Measurements from ENCODE around the gene ERMP1.

ERMP1 gene

DNA sequence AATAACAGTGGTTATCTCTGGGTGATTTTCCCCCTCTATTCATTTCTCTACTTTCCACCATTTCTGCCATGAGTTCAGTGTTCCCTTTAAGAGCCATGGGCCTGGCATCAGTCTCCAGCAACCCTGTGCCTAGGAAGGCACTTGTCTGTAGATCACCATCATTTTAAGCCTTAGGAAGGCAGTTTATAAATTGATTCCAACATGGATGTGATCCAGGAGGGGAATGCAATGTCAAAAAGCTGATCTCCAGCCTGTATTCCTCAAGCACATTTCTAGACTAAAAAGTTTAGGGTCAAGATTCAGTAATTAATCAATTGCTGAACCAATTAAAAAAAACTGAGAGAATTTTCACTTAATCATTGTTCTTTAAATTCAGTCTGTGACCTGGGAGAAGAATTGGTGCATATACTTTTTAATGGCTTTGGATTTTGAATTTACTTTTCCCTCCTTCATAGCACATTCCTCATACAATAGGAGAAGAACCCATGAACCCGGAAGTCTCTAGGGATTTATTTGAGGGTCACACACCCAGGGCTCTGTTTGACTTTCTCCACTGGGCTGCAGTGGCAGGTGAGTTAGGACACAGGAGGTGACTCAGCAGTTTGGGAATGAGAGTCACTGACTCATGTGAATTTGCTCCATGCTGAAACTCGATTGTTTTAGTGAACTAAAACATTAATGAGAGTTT, 6.1 kb upstream of the ERMP1 start:
- no peak overlapping the region for H2BK15ac ChIP-seq (replicated peaks; ENCODE audit: low read depth)
- peak; percentile 81 for DNase-seq
- peak overlapping the region; percentile 91 for H2BK120ac ChIP-seq (ENCODE audit: low read depth, low read length)
- H3K36me3 ChIP-seq (ENCODE audit: control insufficient read depth, insufficient read depth, low read length): no peaks in the 10 kb centered on the region
- peak overlapping the region; percentile 62 for H3K18ac ChIP-seq (ENCODE audit: low read length)
- H3K4me2 ChIP-seq (ENCODE audit: low read length): no peak overlapping the region
- H3K9ac ChIP-seq (ENCODE audit: low read length): no peak overlapping the region
- WGBS (ENCODE audit: extremely low coverage, insufficient coverage, low lambda C conversion rate): no CpG with 5 or more reads among the region's 2 CpGs
- H3K56ac ChIP-seq (ENCODE audit: low read length): peak overlapping the region; percentile 59
- H2AK5ac ChIP-seq (ENCODE audit: low read length): no peak overlapping the region
- H4K8ac ChIP-seq (ENCODE audit: low read depth, low read length): no peak overlapping the region
- no peak overlapping the region for H4K5ac ChIP-seq (ENCODE audit: low read length)
- H2BK5ac ChIP-seq (ENCODE audit: low read length): peak overlapping the region; percentile 80
- H3K79me1 ChIP-seq (ENCODE audit: low read length): no peaks in the 10 kb centered on the region
- no peaks in the 10 kb centered on the region for H3K27me3 ChIP-seq (ENCODE audit: insufficient read depth, low read length, poor library complexity)
- H3K79me2 ChIP-seq (ENCODE audit: control insufficient read depth, insufficient read depth, low read length): no peaks in the 10 kb centered on the region
- H3K4me3 ChIP-seq (ENCODE audit: low read length): no peak overlapping the region
- no peaks in the 10 kb centered on the region for H3K4me1 ChIP-seq (ENCODE audit: control insufficient read depth, low read depth, low read length)
- no peak overlapping the region for H3K27ac ChIP-seq (ENCODE audit: low read depth, low read length)
- H3K23ac ChIP-seq (ENCODE audit: low read length): no peak overlapping the region
- H3K4ac ChIP-seq (ENCODE audit: low read depth, low read length): no peak overlapping the region

DNA sequence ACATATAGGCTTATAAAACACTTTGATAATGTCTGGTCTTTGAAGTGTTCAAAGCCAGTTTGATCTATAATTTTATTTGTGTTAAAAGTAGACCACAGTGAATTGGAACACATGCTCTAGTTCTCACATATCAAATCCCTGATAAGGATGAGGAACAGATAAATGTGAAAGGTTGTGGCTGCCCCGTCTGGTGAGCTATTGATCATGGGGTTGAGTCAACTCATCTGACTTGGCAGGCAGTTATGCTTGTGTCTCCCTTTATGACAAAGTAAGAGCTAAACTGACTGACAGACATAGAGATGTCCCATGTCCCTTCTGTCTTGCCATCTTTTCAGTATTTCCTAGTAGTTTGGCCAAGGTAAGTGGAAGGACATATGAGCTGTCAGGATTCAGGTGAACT, 2.9 kb upstream of the ERMP1 start:
- H3K79me1 ChIP-seq (ENCODE audit: low read length): no peaks in the 10 kb centered on the region
- H2AK5ac ChIP-seq (ENCODE audit: low read length): no peak overlapping the region
- H3K18ac ChIP-seq (ENCODE audit: low read length): no peak overlapping the region
- H3K36me3 ChIP-seq (ENCODE audit: control insufficient read depth, insufficient read depth, low read length): no peaks in the 10 kb centered on the region
- no peak for DNase-seq
- H3K9ac ChIP-seq (ENCODE audit: low read length): no peak overlapping the region
- no peak overlapping the region for H2BK120ac ChIP-seq (ENCODE audit: low read depth, low read length)
- no peaks in the 10 kb centered on the region for H3K79me2 ChIP-seq (ENCODE audit: control insufficient read depth, insufficient read depth, low read length)
- no peaks in the 10 kb centered on the region for H3K27me3 ChIP-seq (ENCODE audit: insufficient read depth, low read length, poor library complexity)
- H3K56ac ChIP-seq (ENCODE audit: low read length): no peak overlapping the region
- H4K8ac ChIP-seq (ENCODE audit: low read depth, low read length): no peak overlapping the region
- H2BK15ac ChIP-seq (replicated peaks; ENCODE audit: low read depth): no peak overlapping the region
- H3K4ac ChIP-seq (ENCODE audit: low read depth, low read length): no peak overlapping the region
- no peak overlapping the region for H2BK5ac ChIP-seq (ENCODE audit: low read length)
- no peak overlapping the region for H3K27ac ChIP-seq (ENCODE audit: low read depth, low read length)
- no peak overlapping the region for H3K23ac ChIP-seq (ENCODE audit: low read length)
- no peak overlapping the region for H3K4me2 ChIP-seq (ENCODE audit: low read length)
- WGBS (ENCODE audit: extremely low coverage, insufficient coverage, low lambda C conversion rate): no CpG with 5 or more reads among the region's 1 CpG
- peaks cover 2% of the 10 kb centered on the region for H3K4me1 ChIP-seq (ENCODE audit: control insufficient read depth, low read depth, low read length)
- H4K5ac ChIP-seq (ENCODE audit: low read length): no peak overlapping the region
- no peak overlapping the region for H3K4me3 ChIP-seq (ENCODE audit: low read length)

DNA sequence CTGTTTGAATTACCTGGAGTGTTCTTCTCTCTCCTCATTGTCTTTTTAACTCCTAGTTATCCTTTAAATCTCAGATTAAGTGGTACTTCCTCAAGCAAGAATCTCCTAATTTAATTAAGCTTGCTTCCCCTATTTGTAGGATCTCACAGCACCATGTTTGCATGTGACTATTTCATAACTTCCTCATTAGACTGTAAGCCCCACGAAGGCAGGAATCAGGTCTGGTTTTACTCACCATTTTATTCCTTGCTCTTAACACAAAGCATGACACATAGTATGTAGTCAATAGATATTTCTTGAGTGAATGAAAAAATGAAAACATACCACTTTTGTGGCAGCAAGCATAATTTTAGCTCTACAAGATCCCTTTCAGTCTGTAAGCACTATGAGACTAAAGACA, 1.3 kb upstream of the ERMP1 start:
- no peak overlapping the region for H3K9ac ChIP-seq (ENCODE audit: low read length)
- no peak overlapping the region for H2BK5ac ChIP-seq (ENCODE audit: low read length)
- H2BK120ac ChIP-seq (ENCODE audit: low read depth, low read length): no peak overlapping the region
- H3K4me2 ChIP-seq (ENCODE audit: low read length): no peak overlapping the region
- H2AK5ac ChIP-seq (ENCODE audit: low read length): no peak overlapping the region
- H3K56ac ChIP-seq (ENCODE audit: low read length): no peak overlapping the region
- WGBS (ENCODE audit: extremely low coverage, insufficient coverage, low lambda C conversion rate): no CpG with 5 or more reads among the region's 1 CpG
- no peak overlapping the region for H3K27ac ChIP-seq (ENCODE audit: low read depth, low read length)
- no peaks in the 10 kb centered on the region for H3K27me3 ChIP-seq (ENCODE audit: insufficient read depth, low read length, poor library complexity)
- no peak for DNase-seq
- no peak overlapping the region for H3K23ac ChIP-seq (ENCODE audit: low read length)
- no peaks in the 10 kb centered on the region for H3K36me3 ChIP-seq (ENCODE audit: control insufficient read depth, insufficient read depth, low read length)
- no peak overlapping the region for H3K4me3 ChIP-seq (ENCODE audit: low read length)
- no peaks in the 10 kb centered on the region for H3K79me2 ChIP-seq (ENCODE audit: control insufficient read depth, insufficient read depth, low read length)
- no peak overlapping the region for H2BK15ac ChIP-seq (replicated peaks; ENCODE audit: low read depth)
- no peak overlapping the region for H3K4ac ChIP-seq (ENCODE audit: low read depth, low read length)
- H3K4me1 ChIP-seq (ENCODE audit: control insufficient read depth, low read depth, low read length): peaks cover 2% of the 10 kb centered on the region
- H3K18ac ChIP-seq (ENCODE audit: low read length): no peak overlapping the region
- H4K8ac ChIP-seq (ENCODE audit: low read depth, low read length): no peak overlapping the region
- no peak overlapping the region for H4K5ac ChIP-seq (ENCODE audit: low read length)
- no peaks in the 10 kb centered on the region for H3K79me1 ChIP-seq (ENCODE audit: low read length)

DNA sequence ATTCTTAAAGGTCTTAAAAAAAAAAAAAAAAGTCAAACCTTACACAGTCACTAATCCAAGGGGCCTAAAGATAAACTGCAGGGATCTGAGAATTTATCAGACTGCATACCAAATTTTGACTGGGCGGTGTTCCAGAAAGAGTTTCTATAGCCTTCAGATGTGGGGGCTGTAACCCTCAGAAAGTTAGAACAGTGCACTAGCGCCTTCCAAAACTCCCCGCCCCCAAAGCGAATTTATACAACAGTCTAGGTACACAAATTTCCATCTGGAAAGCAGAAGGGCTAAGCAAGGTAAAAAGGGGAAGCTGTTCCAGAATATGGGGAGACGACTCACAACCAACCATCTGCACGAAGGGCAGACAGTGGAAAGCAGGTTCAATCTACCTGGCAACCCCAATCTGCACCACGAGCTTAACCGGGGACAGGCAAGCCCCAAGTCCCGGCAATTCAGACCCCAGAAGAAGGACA, 813 bp downstream of the ERMP1 start:
- Histone ChIP-seq H3K9ac (ENCODE audit: low read length) (peak overlapping the region; percentile 83), H4K5ac (ENCODE audit: low read length) (no peak overlapping the region), H3K18ac (ENCODE audit: low read length) (no peak overlapping the region), H2BK120ac (ENCODE audit: low read depth, low read length) (no peak overlapping the region), H3K4me3 (ENCODE audit: low read length) (peak overlapping the region; percentile 68), H3K23ac (ENCODE audit: low read length) (peak overlapping the region; percentile 83), H3K4me1 (ENCODE audit: control insufficient read depth, low read depth, low read length) (peaks cover 2% of the 10 kb centered on the region), H3K27me3 (ENCODE audit: insufficient read depth, low read length, poor library complexity) (no peaks in the 10 kb centered on the region), H2BK5ac (ENCODE audit: low read length) (no peak overlapping the region), H4K8ac (ENCODE audit: low read depth, low read length) (no peak overlapping the region), H3K4me2 (ENCODE audit: low read length) (peak overlapping the region; percentile 97), H3K79me1 (ENCODE audit: low read length) (no peaks in the 10 kb centered on the region), H3K79me2 (ENCODE audit: control insufficient read depth, insufficient read depth, low read length) (no peaks in the 10 kb centered on the region), H2AK5ac (ENCODE audit: low read length) (no peak overlapping the region), H3K4ac (ENCODE audit: low read depth, low read length) (no peak overlapping the region), H3K56ac (ENCODE audit: low read length) (peak overlapping the region; percentile 96), H2BK15ac (replicated peaks; ENCODE audit: low read depth) (no peak overlapping the region), H3K36me3 (ENCODE audit: control insufficient read depth, insufficient read depth, low read length) (no peaks in the 10 kb centered on the region), H3K27ac (ENCODE audit: low read depth, low read length) (no peak overlapping the region)
- DNase-seq: no peak
- WGBS (ENCODE audit: extremely low coverage, insufficient coverage, low lambda C conversion rate): no CpG with 5 or more reads among the region's 9 CpGs

DNA sequence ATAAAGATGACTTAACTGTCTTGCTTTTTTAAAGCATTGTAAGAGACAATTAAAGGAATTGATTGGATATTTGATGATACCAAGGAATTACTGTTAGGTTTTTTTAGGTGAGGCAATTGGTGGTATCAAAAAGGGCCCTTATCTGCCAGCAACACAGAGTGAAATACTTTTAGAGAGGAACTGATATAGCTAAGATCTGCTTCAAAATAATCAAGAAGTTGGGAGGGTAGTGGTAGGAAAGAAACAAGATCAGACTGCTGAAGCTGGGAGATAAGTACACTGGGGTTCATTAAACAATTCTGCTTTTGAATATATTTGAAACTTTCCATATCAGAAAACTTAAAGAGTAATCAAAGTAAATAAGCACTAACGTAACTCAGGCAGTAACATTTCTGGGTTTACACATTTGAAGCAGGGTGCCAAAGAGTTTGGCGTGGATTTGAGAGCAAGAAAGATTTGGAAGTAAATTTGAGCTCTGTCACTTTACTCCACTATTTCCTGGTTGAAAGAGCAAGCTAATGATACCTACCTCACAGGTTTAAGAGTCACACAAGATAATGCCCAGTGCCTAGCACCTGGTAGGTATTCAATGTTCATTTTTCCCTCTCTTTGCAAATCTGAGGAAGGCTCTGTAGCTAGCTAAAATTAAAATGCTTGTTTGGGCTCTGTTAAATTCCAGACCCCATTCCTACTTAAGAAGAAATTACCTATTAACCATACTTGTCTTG, 6.9 kb downstream of the ERMP1 start:
- H3K18ac ChIP-seq (ENCODE audit: low read length): no peak overlapping the region
- no peak overlapping the region for H4K5ac ChIP-seq (ENCODE audit: low read length)
- H2AK5ac ChIP-seq (ENCODE audit: low read length): no peak overlapping the region
- no CpG with 5 or more reads among the region's 2 CpGs for WGBS (ENCODE audit: extremely low coverage, insufficient coverage, low lambda C conversion rate)
- no peak overlapping the region for H3K23ac ChIP-seq (ENCODE audit: low read length)
- no peak overlapping the region for H4K8ac ChIP-seq (ENCODE audit: low read depth, low read length)
- no peak overlapping the region for H2BK5ac ChIP-seq (ENCODE audit: low read length)
- DNase-seq: no peak
- no peak overlapping the region for H2BK120ac ChIP-seq (ENCODE audit: low read depth, low read length)
- H3K4ac ChIP-seq (ENCODE audit: low read depth, low read length): no peak overlapping the region
- H2BK15ac ChIP-seq (replicated peaks; ENCODE audit: low read depth): no peak overlapping the region
- H3K9ac ChIP-seq (ENCODE audit: low read length): no peak overlapping the region
- H3K36me3 ChIP-seq (ENCODE audit: control insufficient read depth, insufficient read depth, low read length): no peaks in the 10 kb centered on the region
- no peaks in the 10 kb centered on the region for H3K79me1 ChIP-seq (ENCODE audit: low read length)
- H3K4me1 ChIP-seq (ENCODE audit: control insufficient read depth, low read depth, low read length): no peaks in the 10 kb centered on the region
- no peaks in the 10 kb centered on the region for H3K27me3 ChIP-seq (ENCODE audit: insufficient read depth, low read length, poor library complexity)
- H3K27ac ChIP-seq (ENCODE audit: low read depth, low read length): no peak overlapping the region
- H3K79me2 ChIP-seq (ENCODE audit: control insufficient read depth, insufficient read depth, low read length): no peaks in the 10 kb centered on the region
- H3K56ac ChIP-seq (ENCODE audit: low read length): no peak overlapping the region
- H3K4me2 ChIP-seq (ENCODE audit: low read length): no peak overlapping the region
- H3K4me3 ChIP-seq (ENCODE audit: low read length): no peak overlapping the region

Data from mesendoderm (in vitro differentiated cells).